Natural killer cell (primary cell): ENCODE results near the gene GNPTG. TPM values are rescaled to one million over a fixed set of nuclear protein-coding genes. Genes with fewer than 3 reads are reported as not detected.
A peak's percentile ranks its signal among the peaks of the same experiment; 100 is the strongest.
"Not testable (repeated sequence)": the region's sequence is repeated elsewhere in the genome, so short reads cannot be mapped to it uniquely, and the experiment has no call there.

Source experiments
- ATAC-seq, 3 donors: fragments of 150-1000 bp in 2 of 3; fragments of 200-7000 bp in 1 of 3; cut with Tn5 transposase; 1 replicate in 1 of 3; 2 replicates in 2 of 3; pipeline ENCODE4 v1.10.0; 2021; ENCODE audit warnings: mild to moderate bottlenecking in 2 of 3, moderate library complexity in 2 of 3
- DNase-seq, 2 donors: peaks; one replicate each; pipeline versions ENCODE4 v3.0.0 to v3.0.0-alpha.2; 2013 to 2021; ENCODE audit warnings: mixed read lengths in 1 of 2
- H3K27ac ChIP-seq: one replicate; pipeline ENCODE4 v1.5.1; 2013; ENCODE audit warnings: mild to moderate bottlenecking, low read length
- H3K27me3 ChIP-seq: one replicate; pipeline ENCODE4 v1.6.1; 2013; ENCODE audit warnings: low read length; ENCODE audit not compliant: control insufficient read depth, insufficient read depth
- H3K36me3 ChIP-seq: one replicate; pipeline ENCODE4 v1.6.1; 2013; ENCODE audit warnings: low read length; ENCODE audit not compliant: control insufficient read depth, insufficient read depth
- H3K4me1 ChIP-seq: one replicate; pipeline ENCODE4 v1.6.1; 2013; ENCODE audit warnings: low read length; ENCODE audit not compliant: control insufficient read depth, insufficient read depth
- H3K4me3 ChIP-seq: one replicate; pipeline ENCODE4 v1.5.1; 2013; ENCODE audit warnings: low read length
- H3K9me3 ChIP-seq: one replicate; pipeline ENCODE4 v1.6.1; 2013; ENCODE audit warnings: low read length; ENCODE audit not compliant: control insufficient read depth, insufficient read depth
- H3K27ac Mint-ChIP-seq, 2 donors: one replicate each; pipeline ENCODE4 v1.8.0; 2022; ENCODE audit warnings: mild to moderate bottlenecking in 2 of 2, mixed read lengths in 2 of 2, moderate library complexity in 1 of 2
- H3K27me3 Mint-ChIP-seq, 2 donors: one replicate each; pipeline ENCODE4 v1.8.0; 2022; ENCODE audit warnings: low read depth in 2 of 2, mixed read lengths in 2 of 2
- H3K36me3 Mint-ChIP-seq: one replicate; pipeline ENCODE4 v1.8.0; 2022; ENCODE audit warnings: mixed read lengths
- H3K4me1 Mint-ChIP-seq, 2 donors: one replicate each; pipeline ENCODE4 v1.8.0; 2022; ENCODE audit warnings: mixed read lengths in 2 of 2
- H3K4me3 Mint-ChIP-seq: one replicate; pipeline ENCODE4 v1.8.0; 2022; ENCODE audit warnings: mild to moderate bottlenecking, moderate library complexity, mixed read lengths
- H3K9me3 Mint-ChIP-seq, 2 donors: one replicate each; pipeline ENCODE4 v1.8.0; 2022; ENCODE audit warnings: mixed read lengths in 2 of 2
- WGBS: methylation state at CpG from one replicate; pipeline ENCODE4 v1.1.7; 2013; ENCODE audit warnings: missing lambda C conversion rate; ENCODE audit not compliant: insufficient coverage; 5-methylcytosine and 5-hydroxymethylcytosine counted together
- intact Hi-C: fragments of 100-400 bp; cut with micrococcal nuclease; formaldehyde crosslinking; loops from one replicate; pipeline ENCODE4 v1.14.2; 2022
- total RNA-seq, 4 donors: library from RNA; stranded (reverse); fragments of 120-200 nt in 1 of 4; gene quantifications; one replicate each; pipeline versions ENCODE4 v1.2.3 to v1.2.4, GENCODE V29; 2013 to 2022
- TF ChIP-seq, protein P1 (sequence below): fragments of 200-600 bp; IDR thresholded peaks from one replicate; pipeline ENCODE4 v1.8.0; 2022; ENCODE audit warnings: antibody characterized with exemption

The GNPTG gene
- total RNA-seq, 3 donors from 2014 or later (not counting 1 experiment from before 2014, with no cell fraction given): 58.7 to 65.9 (median 62.0) TPM

DNA sequence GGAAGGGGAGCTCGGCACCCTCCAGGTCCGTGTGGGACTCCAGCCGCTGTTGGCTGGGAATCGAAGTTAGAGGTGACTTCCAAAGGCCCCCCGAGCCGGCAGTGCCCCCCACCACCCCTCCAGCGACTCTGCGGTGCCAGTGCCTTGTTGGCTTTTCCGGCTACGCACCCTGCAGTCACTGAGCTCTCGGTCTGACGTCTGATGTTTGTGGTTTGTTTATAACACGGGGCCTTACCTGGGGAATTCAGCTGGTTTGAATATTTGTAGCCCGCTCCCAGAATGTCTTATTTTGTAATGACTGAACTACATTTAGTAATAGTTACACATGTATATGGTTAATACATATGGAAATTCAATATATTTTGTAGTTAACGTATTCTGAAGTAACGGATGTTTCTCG lies 25.3 kb upstream of the GNPTG start:
- ATAC-seq (no peak), DNase-seq (no peak)
- intact Hi-C loops: no loop called here
- Histone ChIP-seq H3K36me3 (peaks cover 30% of the 10 kb centered on the region), H3K4me1 (peaks cover 11% of the 10 kb centered on the region), H3K9me3 (peaks cover 3% of the 10 kb centered on the region), H3K27me3 (no peaks in the 10 kb centered on the region), H3K4me3 (no peak overlapping the region), H3K27ac (peak overlapping the region; percentile 45)
- H3K9me3 Mint-ChIP-seq: no peaks in the 10 kb centered on the region
- H3K4me3 Mint-ChIP-seq: no peak overlapping the region
- 88% methylated on average over 11 of the region's 17 CpGs for WGBS
- no peaks in the 10 kb centered on the region for H3K36me3 Mint-ChIP-seq
- TF ChIP-seq, protein P1, sequence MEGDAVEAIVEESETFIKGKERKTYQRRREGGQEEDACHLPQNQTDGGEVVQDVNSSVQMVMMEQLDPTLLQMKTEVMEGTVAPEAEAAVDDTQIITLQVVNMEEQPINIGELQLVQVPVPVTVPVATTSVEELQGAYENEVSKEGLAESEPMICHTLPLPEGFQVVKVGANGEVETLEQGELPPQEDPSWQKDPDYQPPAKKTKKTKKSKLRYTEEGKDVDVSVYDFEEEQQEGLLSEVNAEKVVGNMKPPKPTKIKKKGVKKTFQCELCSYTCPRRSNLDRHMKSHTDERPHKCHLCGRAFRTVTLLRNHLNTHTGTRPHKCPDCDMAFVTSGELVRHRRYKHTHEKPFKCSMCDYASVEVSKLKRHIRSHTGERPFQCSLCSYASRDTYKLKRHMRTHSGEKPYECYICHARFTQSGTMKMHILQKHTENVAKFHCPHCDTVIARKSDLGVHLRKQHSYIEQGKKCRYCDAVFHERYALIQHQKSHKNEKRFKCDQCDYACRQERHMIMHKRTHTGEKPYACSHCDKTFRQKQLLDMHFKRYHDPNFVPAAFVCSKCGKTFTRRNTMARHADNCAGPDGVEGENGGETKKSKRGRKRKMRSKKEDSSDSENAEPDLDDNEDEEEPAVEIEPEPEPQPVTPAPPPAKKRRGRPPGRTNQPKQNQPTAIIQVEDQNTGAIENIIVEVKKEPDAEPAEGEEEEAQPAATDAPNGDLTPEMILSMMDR: no peak
- peak overlapping the region in 1 of 2 donors; percentile 77 for H3K27ac Mint-ChIP-seq
- peaks cover 3% of the 10 kb centered on the region in 2 donors for H3K4me1 Mint-ChIP-seq
- H3K27me3 Mint-ChIP-seq: no peaks in the 10 kb centered on the region

DNA sequence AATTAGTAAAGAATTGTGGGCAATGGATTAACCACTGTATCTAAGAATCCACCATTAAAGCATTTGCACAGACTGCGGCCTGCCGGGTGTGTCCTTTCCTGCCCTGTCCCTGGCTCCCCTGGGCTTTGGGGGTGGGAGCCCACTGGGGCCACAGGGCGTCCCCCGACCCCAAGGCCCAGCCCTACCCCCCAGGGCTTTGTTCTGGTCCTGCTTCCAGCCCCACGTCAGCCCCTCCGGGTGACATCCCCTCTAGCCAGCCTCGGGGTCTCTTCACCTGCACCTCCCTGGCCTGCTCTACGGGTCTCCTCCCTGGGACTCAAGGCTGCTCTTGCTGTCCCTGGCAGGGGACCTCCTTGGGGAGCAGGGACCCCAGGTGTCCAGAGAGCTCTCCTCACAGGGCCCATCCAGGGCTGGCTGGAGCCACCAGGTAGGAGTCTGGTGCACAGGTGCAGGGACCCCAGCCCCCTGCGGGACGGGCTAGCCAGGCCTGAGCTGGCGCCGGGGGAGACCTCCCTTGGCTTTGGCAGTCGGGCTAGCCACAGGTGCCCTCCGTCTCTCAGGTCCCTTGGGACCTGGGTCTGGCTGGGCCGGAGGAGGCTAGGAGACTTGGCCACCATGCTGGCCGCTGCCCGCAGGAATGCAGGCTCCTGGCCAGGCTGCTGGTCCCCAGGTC lies 24.6 kb upstream of the GNPTG start:
- intact Hi-C loops: no loop called here
- H3K27ac Mint-ChIP-seq: peak overlapping the region in 1 of 2 donors; percentile 77
- Histone ChIP-seq H3K27me3 (no peaks in the 10 kb centered on the region), H3K27ac (peak overlapping the region; percentile 38), H3K4me1 (peaks cover 18% of the 10 kb centered on the region), H3K4me3 (no peak overlapping the region), H3K36me3 (peaks cover 25% of the 10 kb centered on the region), H3K9me3 (peaks cover 3% of the 10 kb centered on the region)
- no peaks in the 10 kb centered on the region for H3K27me3 Mint-ChIP-seq
- WGBS: 82% methylated on average over 17 of the region's 17 CpGs
- H3K36me3 Mint-ChIP-seq: no peaks in the 10 kb centered on the region
- TF ChIP-seq, protein P1: no peak
- H3K4me1 Mint-ChIP-seq: peaks cover 8 to 10% of the 10 kb centered on the region in 2 donors
- no peaks in the 10 kb centered on the region for H3K9me3 Mint-ChIP-seq
- DNase-seq (no peak), ATAC-seq (no peak)
- H3K4me3 Mint-ChIP-seq: no peak overlapping the region

DNA sequence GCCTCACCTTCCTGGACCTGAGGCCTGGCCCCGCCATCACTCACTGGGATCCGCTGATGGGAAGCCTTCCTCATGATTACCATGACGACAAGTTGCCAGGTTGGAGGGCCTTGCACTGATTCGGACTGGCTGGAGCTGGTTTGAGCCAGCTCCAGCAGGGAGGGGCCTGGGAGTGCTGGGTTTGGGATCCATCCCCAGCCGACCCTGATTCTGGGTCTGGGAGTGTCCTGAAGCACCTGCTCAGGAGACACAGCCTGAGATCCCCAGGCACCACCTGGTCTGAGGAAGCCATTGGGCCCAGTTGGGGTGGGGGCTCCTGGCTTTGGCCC lies 24.1 kb upstream of the GNPTG start:
- Mint-ChIP-seq H3K36me3 (no peaks in the 10 kb centered on the region), H3K9me3 (no peaks in the 10 kb centered on the region), H3K4me1 (peaks cover 11 to 15% of the 10 kb centered on the region in 2 donors), H3K27ac (no peak overlapping the region), H3K4me3 (no peak overlapping the region), H3K27me3 (no peaks in the 10 kb centered on the region)
- TF ChIP-seq, protein P1: no peak
- intact Hi-C loops: no loop called here
- Histone ChIP-seq H3K4me3 (no peak overlapping the region), H3K27ac (peak overlapping the region; percentile 38), H3K9me3 (peaks cover 3% of the 10 kb centered on the region), H3K36me3 (peaks cover 25% of the 10 kb centered on the region), H3K4me1 (peaks cover 23% of the 10 kb centered on the region), H3K27me3 (no peaks in the 10 kb centered on the region)
- WGBS: 92% methylated on average over 5 of the region's 5 CpGs
- DNase-seq (no peak), ATAC-seq (no peak)

DNA sequence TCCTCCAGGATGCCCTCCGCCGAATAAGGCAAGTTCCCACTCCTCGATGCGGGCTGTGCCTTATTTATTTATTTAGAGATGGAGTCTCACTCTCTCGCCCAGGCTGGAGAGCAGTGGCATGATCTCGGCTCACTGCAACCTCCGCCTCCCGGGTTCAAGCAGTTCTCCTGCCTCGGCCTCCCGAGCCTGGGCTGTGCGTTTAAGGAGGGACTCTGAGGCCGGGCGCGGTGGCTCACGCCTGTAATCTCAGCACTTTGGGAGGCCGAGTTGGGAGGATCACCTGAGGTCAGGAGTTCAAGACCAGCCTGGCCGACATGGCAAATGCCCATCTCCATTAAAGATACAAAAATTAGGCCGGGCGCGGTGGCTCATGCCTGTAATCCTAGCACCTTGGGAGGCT lies 23.6 kb upstream of the GNPTG start:
- H3K36me3 ChIP-seq: peaks cover 25% of the 10 kb centered on the region
- H3K4me3 Mint-ChIP-seq, DNase-seq, H3K9me3 Mint-ChIP-seq, H3K27me3 ChIP-seq, H3K27me3 Mint-ChIP-seq, H3K27ac ChIP-seq, H3K27ac Mint-ChIP-seq, H3K36me3 Mint-ChIP-seq, ATAC-seq, H3K9me3 ChIP-seq, H3K4me3 ChIP-seq, intact Hi-C loops: not testable (repeated sequence)
- peaks cover 14 to 19% of the 10 kb centered on the region in 2 donors for H3K4me1 Mint-ChIP-seq
- peaks cover 29% of the 10 kb centered on the region for H3K4me1 ChIP-seq
- WGBS: 92% methylated on average over 20 of the region's 20 CpGs

DNA sequence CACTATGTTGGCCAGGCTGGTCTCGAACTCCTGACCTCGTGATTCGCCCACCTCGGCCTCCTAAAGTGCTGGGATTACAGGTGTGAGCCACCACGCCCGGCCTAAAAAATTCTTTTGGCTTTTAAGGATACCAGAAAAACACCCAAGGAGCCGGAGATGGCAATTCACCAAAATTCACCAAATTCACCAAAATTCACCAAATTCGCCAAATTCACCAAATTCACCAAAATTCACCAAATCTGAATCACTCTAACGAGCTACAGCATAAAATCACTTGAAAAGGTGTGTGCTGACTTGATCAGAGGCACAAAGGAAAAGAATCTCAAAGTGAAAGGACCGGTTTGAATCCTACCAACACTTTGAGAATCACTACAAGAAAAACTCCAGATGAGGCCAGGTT lies 22.8 kb upstream of the GNPTG start:
- 93% methylated on average over 10 of the region's 10 CpGs for WGBS
- H3K4me3 Mint-ChIP-seq, H3K36me3 Mint-ChIP-seq, H3K4me3 ChIP-seq, DNase-seq, H3K27ac ChIP-seq, H3K9me3 Mint-ChIP-seq, intact Hi-C loops, H3K27me3 Mint-ChIP-seq, H3K9me3 ChIP-seq, H3K27me3 ChIP-seq, ATAC-seq: not testable (repeated sequence)
- peak overlapping the region in 1 of 2 donors; percentile 57 for H3K27ac Mint-ChIP-seq
- H3K36me3 ChIP-seq: peaks cover 17% of the 10 kb centered on the region
- H3K4me1 Mint-ChIP-seq: peaks cover 14 to 19% of the 10 kb centered on the region in 2 donors
- H3K4me1 ChIP-seq: peaks cover 33% of the 10 kb centered on the region
